RWPE2 (cell line): ENCODE results near the gene MEGF8.

ENCODE experiments used
- ATAC-seq: fragments of 200-7000 bp; cut with Tn5 transposase; 3 replicates; pipeline ENCODE4 v1.9.1; 2021; ENCODE audit warnings: low read depth
- DNase-seq: peaks from one replicate; pipeline ENCODE4 v3.0.0-alpha.2; 2020; ENCODE audit warnings: low spot score
- H3K27ac ChIP-seq: fragments of 450-650 bp; 2 replicates; pipeline ENCODE4 v1.5.1; 2017; ENCODE audit warnings: mild to moderate bottlenecking; ENCODE audit not compliant: poor library complexity, severe bottlenecking
- H3K27me3 ChIP-seq: fragments of 250-450 bp; sonication (Bioruptor Pico); 2 replicates; pipeline ENCODE4 v1.5.1; 2021; ENCODE audit warnings: mild to moderate bottlenecking, moderate library complexity; ENCODE audit not compliant: insufficient read depth, poor library complexity, severe bottlenecking
- H3K36me3 ChIP-seq: fragments of 250-450 bp; sonication (Bioruptor Pico); 2 replicates; pipeline ENCODE4 v1.5.1; 2020; ENCODE audit warnings: low read depth, mild to moderate bottlenecking, moderate library complexity
- H3K4me1 ChIP-seq: fragments of 250-450 bp; sonication (Bioruptor Pico); 2 replicates; pipeline ENCODE4 v1.5.1; 2021; ENCODE audit warnings: mild to moderate bottlenecking, moderate library complexity; ENCODE audit not compliant: insufficient read depth, poor library complexity, severe bottlenecking
- H3K4me3 ChIP-seq: fragments of 250-450 bp; sonication (Bioruptor Pico); 2 replicates; pipeline ENCODE4 v1.5.1; 2021; ENCODE audit warnings: mild to moderate bottlenecking, moderate library complexity; ENCODE audit not compliant: severe bottlenecking
- H3K9me3 ChIP-seq: fragments of 250-450 bp; sonication (Bioruptor Pico); 2 replicates; pipeline ENCODE4 v1.5.1; 2021; ENCODE audit warnings: mild to moderate bottlenecking, moderate library complexity; ENCODE audit not compliant: severe bottlenecking
- TF ChIP-seq, protein P1 (sequence below): fragments of 450-650 bp; IDR thresholded peaks from one replicate; pipeline ENCODE4 v1.5.1; 2017; ENCODE audit warnings: mild to moderate bottlenecking, moderate library complexity; ENCODE audit not compliant: poor library complexity, severe bottlenecking

The MEGF8 gene

DNA sequence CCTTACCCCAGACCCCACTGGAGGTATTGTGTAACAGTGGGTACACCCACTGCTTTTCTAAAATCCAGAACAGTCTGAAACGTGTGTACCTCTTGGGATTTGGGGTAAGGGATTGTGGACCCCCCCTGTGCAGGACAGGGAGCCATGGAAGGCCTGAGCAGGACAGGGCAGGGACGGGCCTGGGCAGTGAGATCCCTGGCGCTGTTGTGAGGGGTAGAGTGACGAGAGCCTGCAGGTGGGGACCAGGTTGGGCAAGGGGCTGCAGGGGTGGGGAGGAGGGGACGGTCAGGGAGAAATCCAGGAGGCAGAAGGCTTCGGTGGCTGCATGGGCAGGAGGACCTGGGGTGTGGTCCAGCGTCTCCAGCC is 36.1 kb downstream of the MEGF8 start:
- H3K4me3 ChIP-seq: no peak overlapping the region
- DNase-seq (no peak), ATAC-seq (no peak)
- no peaks in the 10 kb centered on the region for H3K9me3 ChIP-seq
- no peaks in the 10 kb centered on the region; the same call in 1 of the 2 replicates for H3K36me3 ChIP-seq
- no peaks in the 10 kb centered on the region for H3K4me1 ChIP-seq
- no peaks in the 10 kb centered on the region for H3K27me3 ChIP-seq
- H3K27ac ChIP-seq: no peak overlapping the region
- TF ChIP-seq, protein P1, sequence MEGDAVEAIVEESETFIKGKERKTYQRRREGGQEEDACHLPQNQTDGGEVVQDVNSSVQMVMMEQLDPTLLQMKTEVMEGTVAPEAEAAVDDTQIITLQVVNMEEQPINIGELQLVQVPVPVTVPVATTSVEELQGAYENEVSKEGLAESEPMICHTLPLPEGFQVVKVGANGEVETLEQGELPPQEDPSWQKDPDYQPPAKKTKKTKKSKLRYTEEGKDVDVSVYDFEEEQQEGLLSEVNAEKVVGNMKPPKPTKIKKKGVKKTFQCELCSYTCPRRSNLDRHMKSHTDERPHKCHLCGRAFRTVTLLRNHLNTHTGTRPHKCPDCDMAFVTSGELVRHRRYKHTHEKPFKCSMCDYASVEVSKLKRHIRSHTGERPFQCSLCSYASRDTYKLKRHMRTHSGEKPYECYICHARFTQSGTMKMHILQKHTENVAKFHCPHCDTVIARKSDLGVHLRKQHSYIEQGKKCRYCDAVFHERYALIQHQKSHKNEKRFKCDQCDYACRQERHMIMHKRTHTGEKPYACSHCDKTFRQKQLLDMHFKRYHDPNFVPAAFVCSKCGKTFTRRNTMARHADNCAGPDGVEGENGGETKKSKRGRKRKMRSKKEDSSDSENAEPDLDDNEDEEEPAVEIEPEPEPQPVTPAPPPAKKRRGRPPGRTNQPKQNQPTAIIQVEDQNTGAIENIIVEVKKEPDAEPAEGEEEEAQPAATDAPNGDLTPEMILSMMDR: no peak

GRCh38 chr19:42362342-42362741 is 36.9 kb downstream of the MEGF8 start:
- Histone ChIP-seq H3K27ac (no peak overlapping the region), H3K4me3 (no peak overlapping the region), H3K27me3 (no peaks in the 10 kb centered on the region), H3K4me1 (no peaks in the 10 kb centered on the region), H3K36me3 (no peaks in the 10 kb centered on the region; the same call in 1 of the 2 replicates), H3K9me3 (no peaks in the 10 kb centered on the region)
- DNase-seq: no peak
- TF ChIP-seq, protein P1: no peak
- ATAC-seq: no peak

GRCh38 chr19:42362891-42363440 is 37.5 kb downstream of the MEGF8 start:
- Histone ChIP-seq H3K36me3 (no peaks in the 10 kb centered on the region; the same call in 1 of the 2 replicates), H3K4me1 (no peaks in the 10 kb centered on the region), H3K27ac (no peak overlapping the region), H3K9me3 (no peaks in the 10 kb centered on the region), H3K27me3 (no peaks in the 10 kb centered on the region), H3K4me3 (no peak overlapping the region)
- ATAC-seq: no peak
- no peak for DNase-seq
- TF ChIP-seq, protein P1: no peak

DNA sequence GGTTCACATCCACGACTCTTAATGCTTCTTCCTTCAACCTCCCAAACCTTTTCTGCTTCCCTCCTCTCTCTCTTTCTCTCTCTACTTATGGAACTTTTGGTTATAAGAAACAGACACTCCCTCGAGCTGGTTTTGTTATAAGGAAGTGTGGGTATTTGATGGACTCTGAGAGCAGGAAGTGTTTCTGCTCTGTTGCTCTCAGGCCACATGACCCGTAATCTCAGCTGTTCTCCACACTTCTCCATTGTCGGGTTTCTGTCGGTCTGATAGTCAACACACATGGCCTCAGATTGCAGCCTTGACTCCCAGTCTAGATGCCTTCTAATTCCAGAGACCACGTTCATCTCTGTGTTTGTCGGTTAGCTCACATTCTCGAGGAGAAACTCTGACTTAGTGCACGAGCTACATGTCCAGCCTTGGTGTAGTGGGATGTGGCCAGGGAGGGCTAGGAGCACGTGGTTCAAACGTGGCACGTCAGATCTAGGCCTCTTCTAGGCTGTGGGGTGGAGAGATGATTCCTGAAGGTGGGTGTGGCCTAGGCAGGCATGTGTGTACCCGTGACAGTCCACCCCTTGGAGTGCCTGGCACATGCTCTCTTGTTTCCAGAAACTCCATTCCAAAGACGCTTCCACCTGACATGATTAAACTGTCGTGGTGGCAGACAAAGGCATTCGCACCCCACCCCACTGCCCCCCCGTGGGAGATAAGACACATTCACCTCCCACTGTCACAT is 38.3 kb downstream of the MEGF8 start:
- no peak for DNase-seq
- no peak for ATAC-seq
- TF ChIP-seq, protein P1: no peak
- no peaks in the 10 kb centered on the region; the same call in 1 of the 2 replicates for H3K36me3 ChIP-seq
- H3K4me1 ChIP-seq: no peaks in the 10 kb centered on the region
- no peak overlapping the region for H3K4me3 ChIP-seq
- no peaks in the 10 kb centered on the region for H3K9me3 ChIP-seq
- no peaks in the 10 kb centered on the region for H3K27me3 ChIP-seq
- H3K27ac ChIP-seq: no peak overlapping the region

DNA sequence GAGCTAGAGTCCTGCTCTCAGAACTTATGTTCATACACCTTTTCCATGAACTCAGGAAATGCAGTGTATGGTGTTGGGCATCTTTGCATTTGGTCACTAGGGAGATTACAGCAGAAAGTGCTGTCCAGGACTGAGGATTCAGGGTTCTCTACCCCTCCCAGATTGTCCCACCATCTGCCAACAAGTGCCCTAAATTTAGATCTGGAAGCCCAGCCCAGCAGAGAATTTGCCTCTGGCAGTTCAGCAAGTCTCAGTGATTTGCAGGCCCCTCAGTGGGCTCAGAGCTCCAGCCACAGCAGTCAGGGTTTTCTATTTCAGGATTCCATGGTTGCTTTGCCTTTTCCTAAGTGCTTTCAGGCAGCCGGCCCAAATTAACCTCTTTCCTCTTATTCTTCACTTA is 41.2 kb downstream of the MEGF8 start:
- Histone ChIP-seq H3K4me1 (no peaks in the 10 kb centered on the region), H3K4me3 (no peak overlapping the region), H3K9me3 (no peaks in the 10 kb centered on the region), H3K27ac (no peak overlapping the region), H3K27me3 (no peaks in the 10 kb centered on the region), H3K36me3 (no peaks in the 10 kb centered on the region; the same call in 1 of the 2 replicates)
- TF ChIP-seq, protein P1: no peak
- DNase-seq (no peak), ATAC-seq (no peak)
